K562 (cell line): ENCODE results near the gene UBE2I. TPM values are rescaled to one million over a fixed set of nuclear protein-coding genes. Genes with fewer than 3 reads are reported as not detected.

Experiments
- ATAC-seq: fragments of 200-7000 bp; cut with Tn5 transposase; 3 replicates; pipeline ENCODE4 v1.9.1; 2020; ENCODE audit warnings: moderate library complexity
- BruUV-seq: library from RNA; stranded (reverse); fragments of 400-500 nt; replicated peaks from 2 replicates; lab custom pipeline; 2021; lab: Mats Ljungman, UMichigan
- CTCF ChIA-PET: fragments of 300-600 bp; formaldehyde crosslinking; extraction: SDS; loops from one replicate; lab custom pipeline; 2021; ENCODE audit warnings: low intra/inter-chr PET ratio; lab: Yijun Ruan, JAX
- POLR2A ChIA-PET: fragments of 300-600, 350-650 bp; sonication (Branson Sonifier 250); formaldehyde crosslinking; extraction: SDS; loops from one replicate; lab custom pipeline; 2021; ENCODE audit warnings: antibody characterized with exemption, inconsistent platforms; lab: Yijun Ruan, JAX
- DNase-seq, 4 experiments: peaks; one replicate each; pipeline versions ENCODE4 v3.0.0 to v3.0.0-alpha.2; 2011 to 2018; ENCODE audit warnings: low spot score in 3 of 4, mixed read lengths in 3 of 4; ENCODE audit errors: extremely low read depth in 1 of 4
- FAIRE-seq: peaks from 2 replicates; lab custom pipeline; 2011; peaks lifted over from hg19 to GRCh38; lab: Jason Lieb, UNC
- H2AFZ ChIP-seq: 2 replicates; pipeline ENCODE4 v1.6.0; 2011; ENCODE audit warnings: low read depth, low read length, control low read depth, inconsistent platforms
- H3K27ac ChIP-seq: fragments of 200-600 bp; 3 replicates; pipeline ENCODE4 v1.8.0; 2011; ENCODE audit warnings: low read depth, mild to moderate bottlenecking, control low read depth, inconsistent platforms, low read length, moderate library complexity, mixed read lengths; ENCODE audit errors: extremely low read depth
- H3K27me3 ChIP-seq, 2 experiments: fragments of 300-600 bp in 1 of 2; 2 replicates in 1 of 2; 3 replicates in 1 of 2; pipeline versions ENCODE4 v1.6.0 to v1.8.0; 2011; ENCODE audit warnings: inconsistent platforms in 2 of 2, low read length in 2 of 2, mild to moderate bottlenecking in 1 of 2, mixed read lengths in 1 of 2, moderate library complexity in 1 of 2; ENCODE audit not compliant: control insufficient read depth in 2 of 2, insufficient read depth in 2 of 2
- H3K36me3 ChIP-seq: fragments of 300-600 bp; 3 replicates; pipeline ENCODE4 v1.8.0; 2011; ENCODE audit warnings: mild to moderate bottlenecking, low read length, inconsistent platforms; ENCODE audit not compliant: control insufficient read depth, insufficient read depth
- H3K4me1 ChIP-seq, 2 experiments: fragments of 200-600 bp in 1 of 2; replicated peaks in 1 of 2; 2 replicates in 1 of 2; 3 replicates in 1 of 2; pipeline versions ENCODE4 v1.5.1 to v1.8.0; 2011; ENCODE audit warnings: inconsistent platforms in 2 of 2, low read length in 2 of 2, mild to moderate bottlenecking in 1 of 2, mixed read lengths in 1 of 2, moderate library complexity in 1 of 2; ENCODE audit not compliant: control insufficient read depth in 2 of 2, insufficient read depth in 2 of 2
- H3K4me2 ChIP-seq: 2 replicates; pipeline ENCODE4 v1.6.1; 2011; ENCODE audit warnings: low read length, control low read depth, inconsistent platforms, mixed read lengths; ENCODE audit not compliant: insufficient read depth
- H3K4me3 ChIP-seq: fragments of 200-600 bp; sonication (generic), shearing (Covaris generic); 2 replicates; pipeline ENCODE4 v1.5.1; 2016; ENCODE audit warnings: control low read depth, inconsistent platforms
- H3K79me2 ChIP-seq: fragments of 200-600 bp; 3 replicates; pipeline ENCODE4 v1.8.0; 2011; ENCODE audit warnings: low read length, inconsistent platforms; ENCODE audit not compliant: control insufficient read depth, insufficient read depth
- H3K9ac ChIP-seq, 2 experiments: 2 replicates each; pipeline versions ENCODE4 v1.6.0 to v1.6.1; 2011; ENCODE audit warnings: low read depth in 2 of 2, low read length in 2 of 2, control low read depth in 1 of 2, inconsistent platforms in 1 of 2, mild to moderate bottlenecking in 1 of 2, mixed read lengths in 1 of 2; ENCODE audit not compliant: insufficient read depth in 1 of 2
- H3K9me1 ChIP-seq: one replicate; pipeline ENCODE4 v1.6.0; 2011; ENCODE audit warnings: inconsistent platforms, mild to moderate bottlenecking, low read length, moderate library complexity; ENCODE audit not compliant: control insufficient read depth, insufficient read depth
- H3K9me3 ChIP-seq: replicated peaks from 2 replicates; pipeline ENCODE4 v1.5.1; 2011; ENCODE audit warnings: low read depth, low read length, inconsistent platforms; ENCODE audit not compliant: control insufficient read depth, insufficient read depth
- H4K20me1 ChIP-seq: replicated peaks from 2 replicates; pipeline ENCODE4 v1.6.1; 2011; ENCODE audit warnings: low read length, inconsistent platforms, mixed read lengths; ENCODE audit not compliant: control insufficient read depth, insufficient read depth
- BCOR ChIP-seq: fragments of 450-650 bp; IDR thresholded peaks from 2 replicates; pipeline ENCODE4 v1.6.1; 2016
- FOXM1 ChIP-seq, 2 experiments: fragments of 450-650 bp in 1 of 2; sonication (generic) in 1 of 2; formaldehyde crosslinking in 1 of 2; IDR thresholded peaks; 2 replicates each; pipeline versions ENCODE4 v1.6.1 to v1.9.0; 2017 to 2022; ENCODE audit warnings: low read depth in 2 of 2, mild to moderate bottlenecking in 2 of 2, missing genetic modification reagents in 1 of 2, moderate library complexity in 1 of 2
- NFIC ChIP-seq: fragments of 450-650 bp; IDR thresholded peaks from 2 replicates; pipeline ENCODE4 v1.6.1; 2017; ENCODE audit warnings: mild to moderate bottlenecking, inconsistent platforms
- ZNF124 ChIP-seq: sonication (generic); formaldehyde crosslinking; IDR thresholded peaks from 2 replicates; pipeline ENCODE4 v1.8.1; 2022; ENCODE audit warnings: missing genetic modification reagents
- ZNF134 ChIP-seq: fragments of 250-450 bp; sonication (Bioruptor Pico); conservative IDR thresholded peaks from 2 replicates; pipeline ENCODE4 v1.4.0; 2020
- WGBS: fragments of 100-300 bp; shearing (Covaris generic); methylation state at CpG from one replicate; pipeline ENCODE4 v1.1.6; 2016; ENCODE audit warnings: low coverage, mixed read lengths; ENCODE audit not compliant: insufficient coverage; ENCODE audit errors: missing lambda C conversion rate; 5-methylcytosine and 5-hydroxymethylcytosine counted together
- in situ Hi-C: fragments of 300-500 bp; cut with MboI; formaldehyde crosslinking; loops from 4 replicates; pipeline ENCODE4 v1.15.0; 2018; ENCODE audit warnings: inconsistent platforms, mixed read lengths
- intact Hi-C: fragments of 100-400 bp; cut with micrococcal nuclease; formaldehyde crosslinking; loops from 2 replicates; pipeline ENCODE4 v1.14.2; 2022
- polyA plus RNA-seq, 8 experiments: library from polyadenylated mRNA; depleted of rRNA in 4 of 8; stranded (reverse) in 5 of 8; unstranded in 3 of 8; fragments of >200 nt; fragmentation: Nextera tagmentation in 2 of 8; fragmentation: Illumina TruSeq in 1 of 8; extraction: Ambion mirVana in 2 of 8; extraction: Trizol in 1 of 8; gene quantifications; 2 replicates each; pipeline versions ENCODE4 v1.2.1 to v1.2.3, GENCODE V29; 2011 to 2014; ENCODE audit warnings: inconsistent platforms in 1 of 8, missing spikeins in 1 of 8
- total RNA-seq, 7 experiments: library from RNA; depleted of rRNA in 6 of 7; stranded (reverse); fragments of >200 nt in 6 of 7; fragmentation: Illumina TruSeq in 2 of 7; extraction: Trizol in 2 of 7; gene quantifications; 2 replicates each; pipeline versions ENCODE4 v1.2.1 to v1.2.3, GENCODE V29; 2011 to 2021; ENCODE audit warnings: low replicate concordance in 1 of 7
- TF ChIP-seq, protein P1 (sequence below): fragments of 250-450 bp; sonication (Bioruptor Pico); IDR thresholded peaks from 2 replicates; pipeline ENCODE4 v1.4.0; 2020; ENCODE audit warnings: borderline replicate concordance

The UBE2I gene
- total and polyA plus RNA-seq, 9 of the 15 experiments (the other 6 are each of a cell fraction or from before 2014, with no cell fraction given): 36.6 to 254 (median 104) TPM

DNA sequence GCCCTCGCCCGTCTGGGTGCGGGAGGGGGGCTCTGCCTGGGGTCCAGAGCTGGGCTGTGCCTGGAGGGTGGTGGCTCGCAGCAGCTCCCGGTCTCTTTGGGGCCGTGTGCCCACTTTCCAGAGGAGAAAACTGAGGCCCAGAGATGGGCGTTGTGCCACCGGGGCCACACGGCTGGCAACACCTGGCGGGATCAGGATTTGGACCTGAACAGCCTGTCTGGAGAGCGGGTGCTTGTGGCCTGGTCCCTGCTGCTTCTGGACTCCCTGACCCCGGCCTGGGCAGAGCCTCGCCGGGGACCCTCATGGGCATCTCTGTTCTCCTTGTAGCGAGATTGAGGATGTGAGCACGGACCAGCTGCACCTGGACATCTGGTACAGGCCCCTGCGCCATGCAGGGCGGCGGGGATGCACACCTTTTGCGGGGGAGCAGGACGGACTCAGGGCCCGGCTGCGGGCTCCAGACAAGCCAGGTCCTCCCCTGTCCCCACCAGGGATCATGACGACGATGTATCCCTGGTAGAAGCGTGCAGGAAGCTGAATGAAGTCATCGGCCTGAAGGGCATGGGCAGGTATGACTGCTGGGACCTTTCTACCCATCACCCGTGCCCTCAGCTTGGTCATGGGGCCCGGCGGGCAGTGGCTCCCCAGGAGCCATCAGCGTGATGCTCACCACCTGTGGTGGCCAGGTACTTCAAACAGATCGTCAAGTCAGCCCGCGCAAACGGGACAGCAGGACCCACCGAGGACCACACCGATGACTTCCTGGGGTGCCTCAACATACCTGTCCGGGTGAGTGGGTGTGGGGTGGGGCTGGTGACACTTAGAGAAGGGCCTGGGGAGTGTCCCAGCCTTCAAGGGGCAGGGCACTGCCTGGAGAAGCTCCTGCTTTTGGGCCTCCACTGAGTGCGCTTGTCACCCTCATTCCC lies 32.3 kb downstream of the UBE2I start:
- ChIA-PET CTCF (no interaction called here), POLR2A (interaction anchor here (1.0 to 3.0 kb wide), 2 partner anchors 37 kb away, joined by 3 to 21 read pairs; no protein-coding TSS in a partner anchor)
- TF ChIP-seq NFIC: no peak
- TF ChIP-seq ZNF134: 0 out of 2 replicates have a peak, but pooled peaks have one; percentile 23
- no peak for TF ChIP-seq ZNF124 (CRISPR knock-in tag)
- TF ChIP-seq FOXM1 (IDR thresholded peaks at IDR 0.05; ENCODE audit: low read depth): no peak
- TF ChIP-seq FOXM1 (CRISPR knock-in tag; IDR thresholded peaks at IDR 0.05; ENCODE audit: low read depth): no peak
- TF ChIP-seq, protein P1, sequence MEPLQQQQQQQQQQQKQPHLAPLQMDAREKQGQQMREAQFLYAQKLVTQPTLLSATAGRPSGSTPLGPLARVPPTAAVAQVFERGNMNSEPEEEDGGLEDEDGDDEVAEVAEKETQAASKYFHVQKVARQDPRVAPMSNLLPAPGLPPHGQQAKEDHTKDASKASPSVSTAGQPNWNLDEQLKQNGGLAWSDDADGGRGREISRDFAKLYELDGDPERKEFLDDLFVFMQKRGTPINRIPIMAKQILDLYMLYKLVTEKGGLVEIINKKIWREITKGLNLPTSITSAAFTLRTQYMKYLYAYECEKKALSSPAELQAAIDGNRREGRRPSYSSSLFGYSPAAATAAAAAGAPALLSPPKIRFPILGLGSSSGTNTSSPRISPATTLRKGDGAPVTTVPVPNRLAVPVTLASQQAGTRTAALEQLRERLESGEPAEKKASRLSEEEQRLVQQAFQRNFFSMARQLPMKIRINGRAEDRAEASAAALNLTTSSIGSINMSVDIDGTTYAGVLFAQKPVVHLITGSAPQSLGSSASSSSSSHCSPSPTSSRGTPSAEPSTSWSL (CRISPR knock-in tag): no peak
- 0 out of 2 replicates have a peak, but pooled peaks have one; percentile 19 for TF ChIP-seq BCOR
- no peaks in the 10 kb centered on the region for H3K9me3 ChIP-seq
- in situ Hi-C loops: no loop called here
- no peaks in the 10 kb centered on the region for H3K9me1 ChIP-seq
- peak overlapping the region in 1 of 2 experiments; percentile 23; a peak in 2 of 4 replicates for H3K9ac ChIP-seq
- peaks cover 6 to 91% of the 10 kb centered on the region in 2 experiments for H3K4me1 ChIP-seq
- peaks cover 14% of the 10 kb centered on the region for H4K20me1 ChIP-seq
- 29% methylated on average over 26 of the region's 39 CpGs for WGBS
- FAIRE-seq (no peak), ATAC-seq (no peak), DNase-seq (no peak)
- H3K4me2 ChIP-seq: no peak overlapping the region
- no peak overlapping the region for H3K4me3 ChIP-seq
- H3K27me3 ChIP-seq: no peaks in the 10 kb centered on the region
- H3K36me3 ChIP-seq: no peaks in the 10 kb centered on the region
- intact Hi-C loops: loop anchor here (10.0 kb wide), 1 partner anchor 47 kb away; no protein-coding TSS in a partner anchor
- no peak overlapping the region for H3K27ac ChIP-seq
- no peaks in the 10 kb centered on the region for H3K79me2 ChIP-seq
- no TSS peak for BruUV-seq
- no peak overlapping the region for H2AFZ ChIP-seq
